IMR-90 (cell line): ENCODE measurements around the gene CNDP1. TPM values are rescaled to one million over a fixed set of nuclear protein-coding genes. Genes with fewer than 3 reads are reported as not detected.

Source experiments
- ATAC-seq: fragments of 200-7000 bp; cut with Tn5 transposase; 2 replicates; pipeline ENCODE4 v1.9.1; 2020; ENCODE audit warnings: low read depth, mild to moderate bottlenecking, moderate library complexity
- BruUV-seq: library from RNA; stranded (reverse); fragments of 400-500 nt; replicated peaks from 2 replicates; lab custom pipeline; 2021; lab: Mats Ljungman, UMichigan
- CTCF ChIA-PET: fragments of 300-600 bp; formaldehyde crosslinking; extraction: SDS; loops from one replicate; lab custom pipeline; 2021; ENCODE audit warnings: antibody characterized with exemption; lab: Yijun Ruan, JAX
- POLR2A ChIA-PET: fragments of 300-600 bp; sonication (Branson Sonifier 250); formaldehyde crosslinking; loops from one replicate; lab custom pipeline; 2022; ENCODE audit warnings: antibody characterized with exemption; ENCODE audit not compliant: unreplicated experiment; lab: Charles Lee
- DNase-seq: peaks from one replicate; pipeline ENCODE4 v3.0.0; 2013
- H2AFZ ChIP-seq: replicated peaks from 2 replicates; pipeline ENCODE3; 2013; ENCODE audit warnings: low read length, mild to moderate bottlenecking; ENCODE audit not compliant: poor library complexity
- H2AK5ac ChIP-seq: 2 replicates; pipeline ENCODE4 v1.6.1; 2013; ENCODE audit warnings: low read depth, low read length, inconsistent platforms
- H2AK9ac ChIP-seq: replicated peaks from 2 replicates; pipeline ENCODE3; 2013; ENCODE audit warnings: mild to moderate bottlenecking, low read depth, low read length, moderate library complexity; ENCODE audit not compliant: poor library complexity
- H2BK120ac ChIP-seq: 2 replicates; pipeline ENCODE4 v1.6.1; 2013; ENCODE audit warnings: low read depth, low read length, inconsistent platforms
- H2BK15ac ChIP-seq: 3 replicates; pipeline ENCODE4 v1.6.1; 2013; ENCODE audit warnings: low read depth, low read length, inconsistent platforms
- H2BK20ac ChIP-seq: 2 replicates; pipeline ENCODE4 v1.6.1; 2013; ENCODE audit warnings: low read depth, mild to moderate bottlenecking, inconsistent platforms, low read length, moderate library complexity
- H2BK5ac ChIP-seq: 2 replicates; pipeline ENCODE4 v1.6.1; 2013; ENCODE audit warnings: mild to moderate bottlenecking, low read depth, low read length, inconsistent platforms; ENCODE audit not compliant: poor library complexity, severe bottlenecking
- H3K14ac ChIP-seq: replicated peaks from 2 replicates; pipeline ENCODE4 v1.6.1; 2013; ENCODE audit warnings: low read depth, low read length, inconsistent platforms
- H3K18ac ChIP-seq: 2 replicates; pipeline ENCODE4 v1.6.1; 2013; ENCODE audit warnings: low read depth, low read length, control low read depth
- H3K23ac ChIP-seq: 2 replicates; pipeline ENCODE4 v1.6.1; 2013; ENCODE audit warnings: low read depth, low read length, inconsistent platforms
- H3K27ac ChIP-seq: 2 replicates; pipeline ENCODE4 v1.5.1; 2013; ENCODE audit warnings: mild to moderate bottlenecking, control low read depth, low read length; ENCODE audit not compliant: insufficient read depth
- H3K27me3 ChIP-seq: 2 replicates; pipeline ENCODE4 v1.6.1; 2013; ENCODE audit warnings: low read length; ENCODE audit not compliant: control insufficient read depth, insufficient read depth
- H3K36me3 ChIP-seq: 2 replicates; pipeline ENCODE4 v1.6.1; 2013; ENCODE audit warnings: low read length, mixed read lengths; ENCODE audit not compliant: control insufficient read depth, insufficient read depth
- H3K4ac ChIP-seq: 2 replicates; pipeline ENCODE4 v1.6.1; 2013; ENCODE audit warnings: low read depth, low read length, inconsistent platforms
- H3K4me1 ChIP-seq: 2 replicates; pipeline ENCODE4 v1.6.1; 2013; ENCODE audit warnings: low read length, mixed read lengths; ENCODE audit not compliant: control insufficient read depth, insufficient read depth
- H3K4me2 ChIP-seq: 2 replicates; pipeline ENCODE4 v1.6.1; 2013; ENCODE audit warnings: low read depth, mild to moderate bottlenecking, control low read depth, low read length, moderate library complexity
- H3K4me3 ChIP-seq: 2 replicates; pipeline ENCODE4 v1.5.1; 2013; ENCODE audit warnings: low read depth, mild to moderate bottlenecking, control low read depth, low read length, moderate library complexity; ENCODE audit not compliant: insufficient read depth
- H3K56ac ChIP-seq: 2 replicates; pipeline ENCODE4 v1.6.1; 2013; ENCODE audit warnings: low read length, inconsistent platforms; ENCODE audit not compliant: insufficient read depth; ENCODE audit errors: extremely low read depth
- H3K79me1 ChIP-seq, 2 experiments: 2 replicates each; pipeline ENCODE4 v1.6.1; 2013; ENCODE audit warnings: low read length in 2 of 2, inconsistent platforms in 1 of 2, low read depth in 1 of 2
- H3K9ac ChIP-seq: 2 replicates; pipeline ENCODE4 v1.6.1; 2013; ENCODE audit warnings: low read depth, low read length, control low read depth
- H3K9me1 ChIP-seq: 2 replicates; pipeline ENCODE4 v1.6.1; 2013; ENCODE audit warnings: low read length, inconsistent platforms; ENCODE audit not compliant: insufficient read depth
- H3K9me3 ChIP-seq: 2 replicates; pipeline ENCODE4 v1.6.1; 2013; ENCODE audit warnings: low read length; ENCODE audit not compliant: control insufficient read depth, insufficient read depth
- H4K20me1 ChIP-seq: 2 replicates; pipeline ENCODE4 v1.6.1; 2013; ENCODE audit warnings: low read length, inconsistent platforms; ENCODE audit not compliant: insufficient read depth
- H4K5ac ChIP-seq: 2 replicates; pipeline ENCODE4 v1.6.1; 2013; ENCODE audit warnings: mild to moderate bottlenecking, low read depth, low read length, control low read depth
- H4K8ac ChIP-seq, 2 experiments: 2 replicates each; pipeline ENCODE4 v1.6.1; 2013; ENCODE audit warnings: low read depth in 2 of 2, low read length in 2 of 2, control low read depth in 1 of 2, inconsistent platforms in 1 of 2
- H4K91ac ChIP-seq: 2 replicates; pipeline ENCODE4 v1.6.1; 2013; ENCODE audit warnings: low read depth, low read length, inconsistent platforms; ENCODE audit not compliant: insufficient read depth
- BHLHE40 ChIP-seq: fragments of 150-350 bp; IDR thresholded peaks from 2 replicates; pipeline ENCODE4 v1.6.1; 2016; ENCODE audit warnings: mild to moderate bottlenecking, low read depth, low read length
- CEBPB ChIP-seq: IDR thresholded peaks from 2 replicates; pipeline ENCODE4 v1.6.1; 2012; ENCODE audit warnings: low read depth, low read length, improper control_type of control experiment
- MAFK ChIP-seq: IDR thresholded peaks from 2 replicates; pipeline ENCODE4 v1.6.1; 2012; ENCODE audit warnings: low read depth, low read length, improper control_type of control experiment
- RAD21 ChIP-seq: IDR thresholded peaks from 2 replicates; pipeline ENCODE4 v1.6.1; 2012; ENCODE audit warnings: low read length, improper control_type of control experiment
- RFX5 ChIP-seq: IDR thresholded peaks from 2 replicates; pipeline ENCODE4 v1.8.0; 2012; ENCODE audit warnings: low read depth, mild to moderate bottlenecking, low read length, moderate library complexity
- dilution Hi-C: fragments of 300-500 bp; cut with HindIII; formaldehyde crosslinking; loops from one replicate; pipeline ENCODE4 v1.14.3; 2018; ENCODE audit warnings: low sequenced_read_pairs; ENCODE audit not compliant: unreplicated experiment
- in situ Hi-C: fragments of 300-500 bp; cut with MboI; formaldehyde crosslinking; loops from 3 replicates; pipeline ENCODE4 v1.14.3; 2019; ENCODE audit warnings: low sequenced_read_pairs, inconsistent platforms, mixed read lengths
- intact Hi-C: fragments of 100-400 bp; cut with micrococcal nuclease; formaldehyde crosslinking; loops from 2 replicates; pipeline ENCODE4 v1.10.0; 2022
- polyA plus RNA-seq, 3 experiments: library from polyadenylated mRNA; depleted of rRNA; stranded (reverse); fragments of >200 nt; gene quantifications; 2 replicates each; pipeline ENCODE4 v1.2.3, GENCODE V29; 2012; ENCODE audit warnings: low replicate concordance in 1 of 3
- total RNA-seq: library from RNA; depleted of rRNA; stranded (reverse); fragments of >200 nt; gene quantifications from 2 replicates; pipeline ENCODE4 v1.2.3, GENCODE V29; 2012
- TF ChIP-seq, protein P1 (sequence below): conservative IDR thresholded peaks from 2 replicates; pipeline ENCODE4 v1.5.1; 2012; ENCODE audit warnings: mild to moderate bottlenecking, low read depth, low read length, improper control_type of control experiment
- TF ChIP-seq, protein P2 (sequence below): fragments of 150-350 bp; IDR thresholded peaks from 2 replicates; pipeline ENCODE4 v1.6.1; 2016; ENCODE audit warnings: low read depth, mild to moderate bottlenecking, low read length, moderate library complexity, borderline replicate concordance
- TF ChIP-seq, protein P3 (sequence below): fragments of 150-350 bp; IDR thresholded peaks from 2 replicates; pipeline ENCODE4 v1.6.1; 2017; ENCODE audit warnings: mild to moderate bottlenecking, antibody characterized with exemption, low read length, low read depth

Gene CNDP1
- total and polyA plus RNA-seq, 2 of the 4 experiments (the other 2 are of a cell fraction): not detected

DNA sequence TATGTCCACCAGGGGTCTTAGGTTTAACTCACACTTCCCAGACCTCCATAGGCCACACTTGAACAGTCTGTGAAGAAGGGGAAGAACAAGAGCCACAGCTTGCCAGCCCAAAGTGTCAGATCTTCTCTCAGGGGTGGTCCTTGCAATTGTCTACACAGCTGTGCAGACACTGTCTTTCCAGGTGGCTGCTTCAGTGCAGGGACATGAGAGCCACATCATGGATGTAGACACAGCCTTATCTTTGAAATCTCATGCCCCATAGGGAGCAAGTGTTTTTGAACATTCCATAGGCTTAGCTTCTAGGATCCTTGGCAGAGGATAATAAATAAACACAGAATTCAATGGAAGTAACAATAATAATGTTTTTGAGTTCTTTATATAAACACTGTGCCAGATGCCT lies 70.1 kb downstream of the CNDP1 start:
- Histone ChIP-seq H3K27me3 (no peaks in the 10 kb centered on the region), H3K36me3 (no peaks in the 10 kb centered on the region), H3K9me3 (no peaks in the 10 kb centered on the region), H3K79me1 (peaks cover 44 to 82% of the 10 kb centered on the region in 2 experiments), H3K18ac (peak overlapping the region; percentile 80), H4K5ac (peak overlapping the region; percentile 89), H3K4ac (peak overlapping the region; percentile 71), H2AFZ (peak overlapping the region; percentile 29), H2BK15ac (peak overlapping the region; percentile 43; the same call in 2 of the 3 replicates), H3K9ac (peak overlapping the region; percentile 1; the same call in 1 of the 2 replicates), H3K56ac (peak overlapping the region; percentile 31; the same call in 1 of the 2 replicates), H3K4me1 (peaks cover 18% of the 10 kb centered on the region), H2BK20ac (peak overlapping the region; percentile 45), H2AK5ac (peak overlapping the region; percentile 46), H4K20me1 (no peaks in the 10 kb centered on the region; the same call in 1 of the 2 replicates), H3K4me2 (peak overlapping the region; percentile 62), H3K23ac (peak overlapping the region; percentile 74), H3K4me3 (no peak overlapping the region), H3K9me1 (peaks cover 19% of the 10 kb centered on the region), H2BK5ac (peak overlapping the region; percentile 85), H3K27ac (peak overlapping the region; percentile 68), H4K91ac (peak overlapping the region; percentile 64), H3K14ac (peak overlapping the region; percentile 84), H4K8ac (peak overlapping the region in 1 of 2 experiments; percentile 7; a peak in 2 of 4 replicates), H2BK120ac (peak overlapping the region; percentile 89), H2AK9ac (peak overlapping the region; percentile 30)
- POLR2A ChIA-PET: no interaction called here
- no TSS peak for BruUV-seq
- TF ChIP-seq RFX5 (no peak), CEBPB (no peak), MAFK (no peak), BHLHE40 (no peak), RAD21 (no peak)
- TF ChIP-seq, protein P1, sequence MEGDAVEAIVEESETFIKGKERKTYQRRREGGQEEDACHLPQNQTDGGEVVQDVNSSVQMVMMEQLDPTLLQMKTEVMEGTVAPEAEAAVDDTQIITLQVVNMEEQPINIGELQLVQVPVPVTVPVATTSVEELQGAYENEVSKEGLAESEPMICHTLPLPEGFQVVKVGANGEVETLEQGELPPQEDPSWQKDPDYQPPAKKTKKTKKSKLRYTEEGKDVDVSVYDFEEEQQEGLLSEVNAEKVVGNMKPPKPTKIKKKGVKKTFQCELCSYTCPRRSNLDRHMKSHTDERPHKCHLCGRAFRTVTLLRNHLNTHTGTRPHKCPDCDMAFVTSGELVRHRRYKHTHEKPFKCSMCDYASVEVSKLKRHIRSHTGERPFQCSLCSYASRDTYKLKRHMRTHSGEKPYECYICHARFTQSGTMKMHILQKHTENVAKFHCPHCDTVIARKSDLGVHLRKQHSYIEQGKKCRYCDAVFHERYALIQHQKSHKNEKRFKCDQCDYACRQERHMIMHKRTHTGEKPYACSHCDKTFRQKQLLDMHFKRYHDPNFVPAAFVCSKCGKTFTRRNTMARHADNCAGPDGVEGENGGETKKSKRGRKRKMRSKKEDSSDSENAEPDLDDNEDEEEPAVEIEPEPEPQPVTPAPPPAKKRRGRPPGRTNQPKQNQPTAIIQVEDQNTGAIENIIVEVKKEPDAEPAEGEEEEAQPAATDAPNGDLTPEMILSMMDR: no peak
- TF ChIP-seq, protein P2, sequence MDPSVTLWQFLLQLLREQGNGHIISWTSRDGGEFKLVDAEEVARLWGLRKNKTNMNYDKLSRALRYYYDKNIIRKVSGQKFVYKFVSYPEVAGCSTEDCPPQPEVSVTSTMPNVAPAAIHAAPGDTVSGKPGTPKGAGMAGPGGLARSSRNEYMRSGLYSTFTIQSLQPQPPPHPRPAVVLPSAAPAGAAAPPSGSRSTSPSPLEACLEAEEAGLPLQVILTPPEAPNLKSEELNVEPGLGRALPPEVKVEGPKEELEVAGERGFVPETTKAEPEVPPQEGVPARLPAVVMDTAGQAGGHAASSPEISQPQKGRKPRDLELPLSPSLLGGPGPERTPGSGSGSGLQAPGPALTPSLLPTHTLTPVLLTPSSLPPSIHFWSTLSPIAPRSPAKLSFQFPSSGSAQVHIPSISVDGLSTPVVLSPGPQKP: no peak
- TF ChIP-seq, protein P3, sequence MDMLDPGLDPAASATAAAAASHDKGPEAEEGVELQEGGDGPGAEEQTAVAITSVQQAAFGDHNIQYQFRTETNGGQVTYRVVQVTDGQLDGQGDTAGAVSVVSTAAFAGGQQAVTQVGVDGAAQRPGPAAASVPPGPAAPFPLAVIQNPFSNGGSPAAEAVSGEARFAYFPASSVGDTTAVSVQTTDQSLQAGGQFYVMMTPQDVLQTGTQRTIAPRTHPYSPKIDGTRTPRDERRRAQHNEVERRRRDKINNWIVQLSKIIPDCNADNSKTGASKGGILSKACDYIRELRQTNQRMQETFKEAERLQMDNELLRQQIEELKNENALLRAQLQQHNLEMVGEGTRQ: no peak
- DNase-seq (no peak), ATAC-seq (peak; percentile 55)
- intact Hi-C loops: no loop called here
- in situ Hi-C loops: no loop called here
- CTCF ChIA-PET: no interaction called here
- dilution Hi-C loops: no loop called here
